Neural progenitor cell (in vitro differentiated cells): ENCODE results near the gene ZPBP2. TPM values are rescaled to one million over a fixed set of nuclear protein-coding genes. Genes with fewer than 3 reads are reported as not detected.
"Not testable (repeated sequence)": the region's sequence is repeated elsewhere in the genome, so short reads cannot be mapped to it uniquely, and the experiment has no call there.

ENCODE experiments used
- DNase-seq: peaks from one replicate; pipeline ENCODE4 v3.0.0-alpha.2; 2016; ENCODE audit warnings: low spot score
- H2AFZ ChIP-seq: fragments of 200-600 bp; sonication (generic); replicated peaks from 2 replicates; pipeline ENCODE4 v1.6.1; 2016; ENCODE audit warnings: antibody characterized with exemption
- H3F3A ChIP-seq: fragments of 200-600 bp; sonication (generic); 2 replicates; pipeline ENCODE4 v1.6.1; 2016; ENCODE audit warnings: antibody characterized with exemption, low read depth
- H3K27ac ChIP-seq: fragments of 200-600 bp; sonication (generic); 2 replicates; pipeline ENCODE4 v1.5.1; 2016; ENCODE audit warnings: mild to moderate bottlenecking
- H3K27me3 ChIP-seq: fragments of 200-600 bp; sonication (generic); 2 replicates; pipeline ENCODE4 v1.6.1; 2016; ENCODE audit warnings: mild to moderate bottlenecking, moderate library complexity
- H3K36me3 ChIP-seq: fragments of 200-600 bp; sonication (generic); 2 replicates; pipeline ENCODE4 v1.5.1; 2016
- H3K4me1 ChIP-seq: fragments of 200-600 bp; sonication (generic); 2 replicates; pipeline ENCODE4 v1.6.1; 2016; ENCODE audit warnings: mixed run types
- H3K4me2 ChIP-seq: fragments of 200-600 bp; sonication (generic); 2 replicates; pipeline ENCODE4 v1.6.1; 2016
- H3K4me3 ChIP-seq: fragments of 200-600 bp; sonication (generic); 2 replicates; pipeline ENCODE4 v1.5.1; 2016
- H3K79me2 ChIP-seq: fragments of 200-600 bp; sonication (generic); 2 replicates; pipeline ENCODE4 v1.6.1; 2016; ENCODE audit warnings: low read depth
- H3K9ac ChIP-seq: fragments of 200-600 bp; sonication (generic); 2 replicates; pipeline ENCODE4 v1.6.1; 2016
- H3K9me3 ChIP-seq: fragments of 200-600 bp; sonication (generic); 2 replicates; pipeline ENCODE4 v1.5.1; 2016; ENCODE audit warnings: low read depth
- H4K20me1 ChIP-seq: fragments of 200-600 bp; sonication (generic); 2 replicates; pipeline ENCODE4 v1.6.1; 2016; ENCODE audit warnings: low read depth
- H3K27ac Mint-ChIP-seq: 3 replicates; pipeline ENCODE4 v1.8.0; 2021; ENCODE audit warnings: mixed read lengths
- H3K27me3 Mint-ChIP-seq: 2 replicates; pipeline ENCODE4 v1.8.0; 2022; ENCODE audit warnings: low read depth, mild to moderate bottlenecking, inconsistent platforms, moderate library complexity, mixed read lengths; ENCODE audit not compliant: insufficient read depth
- H3K36me3 Mint-ChIP-seq: 3 replicates; pipeline ENCODE4 v1.8.0; 2021; ENCODE audit warnings: mixed read lengths
- H3K4me1 Mint-ChIP-seq: 3 replicates; pipeline ENCODE4 v1.8.0; 2021; ENCODE audit warnings: mixed read lengths
- H3K4me3 Mint-ChIP-seq: 3 replicates; pipeline ENCODE4 v1.8.0; 2021; ENCODE audit warnings: mild to moderate bottlenecking, moderate library complexity, mixed read lengths
- H3K9me3 Mint-ChIP-seq: 3 replicates; pipeline ENCODE4 v1.8.0; 2020; ENCODE audit warnings: mixed read lengths
- CTCF ChIP-seq: fragments of 200-600 bp; sonication (generic); IDR thresholded peaks from 2 replicates; pipeline ENCODE4 v1.5.1; 2017; ENCODE audit warnings: antibody characterized with exemption, mild to moderate bottlenecking
- EZH2 ChIP-seq: fragments of 200-600 bp; sonication (generic); IDR thresholded peaks from 2 replicates; pipeline ENCODE4 v1.6.1; 2017; ENCODE audit warnings: antibody characterized with exemption, mild to moderate bottlenecking, moderate library complexity
- EZH2phosphoT487 ChIP-seq: fragments of 200-600 bp; sonication (generic); IDR thresholded peaks from 2 replicates; pipeline ENCODE4 v1.6.1; 2017; ENCODE audit warnings: antibody characterized with exemption
- total RNA-seq: library from RNA; depleted of rRNA; stranded (reverse); fragments of >200 nt; gene quantifications from 2 replicates; pipeline ENCODE4 v1.2.3, GENCODE V29; 2015; ENCODE audit warnings: low replicate concordance

The ZPBP2 gene
- total RNA-seq, 1 donor from 2014 or later = not detected

GRCh38 chr17:39846205-39846604, 21.8 kb upstream of the ZPBP2 start:
- H2AFZ ChIP-seq = no peak overlapping the region
- no peak overlapping the region for H3K4me3 ChIP-seq
- Mint-ChIP-seq H3K4me3 (no peak overlapping the region), H3K4me1 (no peaks in the 10 kb centered on the region), H3K27me3 (peaks cover 5% of the 10 kb centered on the region), H3K27ac (no peak overlapping the region), H3K36me3 (no peaks in the 10 kb centered on the region), H3K9me3 (no peaks in the 10 kb centered on the region)
- no peaks in the 10 kb centered on the region for H3K79me2 ChIP-seq
- no peak overlapping the region for H3K27ac ChIP-seq
- H3K9ac ChIP-seq = no peak overlapping the region
- TF ChIP-seq EZH2 = no peak
- TF ChIP-seq CTCF = no peak
- no peak for TF ChIP-seq EZH2phosphoT487
- no peaks in the 10 kb centered on the region for H3K9me3 ChIP-seq
- H3K4me1 ChIP-seq = no peaks in the 10 kb centered on the region
- no peak overlapping the region for H3K4me2 ChIP-seq
- H4K20me1 ChIP-seq = no peaks in the 10 kb centered on the region
- no peaks in the 10 kb centered on the region for H3K36me3 ChIP-seq
- no peak for DNase-seq
- H3K27me3 ChIP-seq = no peaks in the 10 kb centered on the region
- H3F3A ChIP-seq = peaks cover 17% of the 10 kb centered on the region

- no peaks in the 10 kb centered on the region for H3K9me3 ChIP-seq
- H3K36me3 ChIP-seq = no peaks in the 10 kb centered on the region
- H2AFZ ChIP-seq = no peak overlapping the region
- H3K79me2 ChIP-seq = no peaks in the 10 kb centered on the region
- no peaks in the 10 kb centered on the region for H3K27me3 ChIP-seq
- H3K9me3 Mint-ChIP-seq = no peaks in the 10 kb centered on the region
- no peak overlapping the region for H3K9ac ChIP-seq
- no peak for TF ChIP-seq EZH2phosphoT487
- no peak for TF ChIP-seq CTCF
- no peak for TF ChIP-seq EZH2
- H3K4me3 Mint-ChIP-seq = no peak overlapping the region
- H4K20me1 ChIP-seq = no peaks in the 10 kb centered on the region
- H3K4me1 Mint-ChIP-seq = no peaks in the 10 kb centered on the region
- no peak overlapping the region for H3K27ac Mint-ChIP-seq
- no peak overlapping the region for H3K4me2 ChIP-seq
- H3K4me3 ChIP-seq = no peak overlapping the region
- no peaks in the 10 kb centered on the region for H3K36me3 Mint-ChIP-seq
- H3F3A ChIP-seq = peaks cover 17% of the 10 kb centered on the region
- no peak overlapping the region for H3K27ac ChIP-seq
- no peak for DNase-seq
- peaks cover 9% of the 10 kb centered on the region for H3K27me3 Mint-ChIP-seq
- H3K4me1 ChIP-seq = no peaks in the 10 kb centered on the region
Measured at GRCh38 chr17:39848600-39848999, 19.4 kb upstream of the ZPBP2 start.

GRCh38 chr17:39850186-39850585, 17.8 kb upstream of the ZPBP2 start:
- H3K27me3 ChIP-seq, H3K27ac ChIP-seq, H3K4me2 ChIP-seq, H3K79me2 ChIP-seq, H3K36me3 Mint-ChIP-seq, H3K4me3 ChIP-seq, H2AFZ ChIP-seq, H3K4me1 Mint-ChIP-seq, H3K27ac Mint-ChIP-seq, H3K9ac ChIP-seq, DNase-seq, H4K20me1 ChIP-seq, H3K4me3 Mint-ChIP-seq, H3K9me3 Mint-ChIP-seq, H3K9me3 ChIP-seq, H3K36me3 ChIP-seq, H3K4me1 ChIP-seq: not testable (repeated sequence)
- peaks cover 17% of the 10 kb centered on the region for H3F3A ChIP-seq
- H3K27me3 Mint-ChIP-seq = peaks cover 10% of the 10 kb centered on the region

- no peak overlapping the region for H3K4me3 Mint-ChIP-seq
- no peak overlapping the region for H3K4me2 ChIP-seq
- TF ChIP-seq EZH2 = no peak
- TF ChIP-seq CTCF = no peak
- no peak for TF ChIP-seq EZH2phosphoT487
- H3K79me2 ChIP-seq = no peaks in the 10 kb centered on the region
- no peaks in the 10 kb centered on the region for H4K20me1 ChIP-seq
- H3K9me3 Mint-ChIP-seq = no peaks in the 10 kb centered on the region
- H3K27ac Mint-ChIP-seq = no peak overlapping the region
- no peaks in the 10 kb centered on the region for H3K36me3 ChIP-seq
- no peaks in the 10 kb centered on the region for H3K9me3 ChIP-seq
- peaks cover 10% of the 10 kb centered on the region for H3K27me3 Mint-ChIP-seq
- H3K9ac ChIP-seq = no peak overlapping the region
- no peak for DNase-seq
- H2AFZ ChIP-seq = no peak overlapping the region
- H3K27ac ChIP-seq = no peak overlapping the region
- no peaks in the 10 kb centered on the region for H3K4me1 Mint-ChIP-seq
- H3K27me3 ChIP-seq = no peaks in the 10 kb centered on the region
- H3K4me1 ChIP-seq = no peaks in the 10 kb centered on the region
- no peaks in the 10 kb centered on the region for H3K36me3 Mint-ChIP-seq
- H3F3A ChIP-seq = peaks cover 17% of the 10 kb centered on the region
- no peak overlapping the region for H3K4me3 ChIP-seq
Measured at GRCh38 chr17:39852239-39852638, 15.8 kb upstream of the ZPBP2 start.
